ENCODE data around the gene GUCY1B1. TPM values are rescaled to one million over a fixed set of nuclear protein-coding genes. Genes with fewer than 3 reads are reported as not detected.

The GUCY1B1 gene
- total RNA-seq, 4 donors from 2014 or later = 44.2 to 101 (median 86.9) TPM

GRCh38 chr4:155734951-155735350 is 23.9 kb upstream of the GUCY1B1 start:
- no peaks in the 10 kb centered on the region for H3K9me3 ChIP-seq
- no peaks in the 10 kb centered on the region for H3K36me3 ChIP-seq
- H3K4me1 ChIP-seq = peaks cover 0 to 30% (median 0%) of the 10 kb centered on the region in 3 donors
- no peaks in the 10 kb centered on the region for H3K27me3 ChIP-seq
- no peak for ATAC-seq
- H3K27ac ChIP-seq = peak overlapping the region in 1 of 4 donors; percentile 36
- no peak for TF ChIP-seq EP300 (IDR thresholded peaks at IDR 0.05)
- no peak for TF ChIP-seq POLR2AphosphoS5 (IDR thresholded peaks at IDR 0.05)
- TF ChIP-seq POLR2A (IDR thresholded peaks at IDR 0.05) = no peak
- TF ChIP-seq CTCF (IDR thresholded peaks at IDR 0.05) = no peak
- 25 to 35% methylated on average over 1 of the region's 1 CpG for WGBS, 2 donors (ENCODE audit: low coverage in 1 of 2)
- H3K4me3 ChIP-seq = no peak overlapping the region

GRCh38 chr4:155735496-155735895 is 23.3 kb upstream of the GUCY1B1 start:
- no peak overlapping the region for H3K4me3 ChIP-seq
- no peaks in the 10 kb centered on the region for H3K27me3 ChIP-seq
- H3K9me3 ChIP-seq = no peaks in the 10 kb centered on the region
- no peak for ATAC-seq
- peak overlapping the region in 1 of 4 donors; percentile 36 for H3K27ac ChIP-seq
- TF ChIP-seq POLR2AphosphoS5 (IDR thresholded peaks at IDR 0.05) (no peak), CTCF (IDR thresholded peaks at IDR 0.05) (no peak), POLR2A (IDR thresholded peaks at IDR 0.05) (no peak)
- H3K4me1 ChIP-seq = peaks cover 0 to 30% (median 0%) of the 10 kb centered on the region in 3 donors
- no peaks in the 10 kb centered on the region for H3K36me3 ChIP-seq

- Histone ChIP-seq H3K9me3 (no peaks in the 10 kb centered on the region), H3K27me3 (no peaks in the 10 kb centered on the region), H3K27ac (no peak overlapping the region), H3K36me3 (no peaks in the 10 kb centered on the region), H3K4me3 (no peak overlapping the region), H3K4me1 (peaks cover 0 to 30% (median 0%) of the 10 kb centered on the region in 3 donors)
- 86 to 94% methylated on average over 2 of the region's 2 CpGs for WGBS, 2 donors (ENCODE audit: low coverage in 1 of 2)
- TF ChIP-seq EP300 (IDR thresholded peaks at IDR 0.05) (no peak), CTCF (IDR thresholded peaks at IDR 0.05) (no peak), POLR2A (IDR thresholded peaks at IDR 0.05) (no peak), POLR2AphosphoS5 (IDR thresholded peaks at IDR 0.05) (no peak)
- ATAC-seq = no peak
These were observed 20.3 kb upstream of the GUCY1B1 start for GRCh38 chr4:155738548-155738947.

- Histone ChIP-seq H3K4me3 (no peak overlapping the region), H3K4me1 (peaks cover 0 to 4% (median 0%) of the 10 kb centered on the region in 3 donors), H3K36me3 (no peaks in the 10 kb centered on the region), H3K27ac (no peak overlapping the region), H3K27me3 (no peaks in the 10 kb centered on the region), H3K9me3 (no peaks in the 10 kb centered on the region)
- 94 to 100% methylated on average over 1 of the region's 1 CpG for WGBS, 2 donors (ENCODE audit: low coverage in 1 of 2)
- ATAC-seq = no peak
- TF ChIP-seq POLR2A (IDR thresholded peaks at IDR 0.05) (no peak), POLR2AphosphoS5 (IDR thresholded peaks at IDR 0.05) (no peak), EP300 (IDR thresholded peaks at IDR 0.05) (no peak), CTCF (IDR thresholded peaks at IDR 0.05) (no peak)
These were observed 17.3 kb upstream of the GUCY1B1 start for GRCh38 chr4:155741546-155741945.

- no peak overlapping the region for H3K27ac ChIP-seq
- no peaks in the 10 kb centered on the region for H3K36me3 ChIP-seq
- TF ChIP-seq POLR2AphosphoS5 (IDR thresholded peaks at IDR 0.05) (no peak), CTCF (IDR thresholded peaks at IDR 0.05) (no peak), POLR2A (IDR thresholded peaks at IDR 0.05) (no peak), EP300 (IDR thresholded peaks at IDR 0.05) (no peak)
- H3K4me1 ChIP-seq = no peaks in the 10 kb centered on the region
- 67 to 82% methylated on average over 3 of the region's 3 CpGs for WGBS, 2 donors (ENCODE audit: low coverage in 1 of 2)
- H3K27me3 ChIP-seq = no peaks in the 10 kb centered on the region
- H3K4me3 ChIP-seq = no peak overlapping the region
- ATAC-seq = no peak
- H3K9me3 ChIP-seq = no peaks in the 10 kb centered on the region
These were observed 16.4 kb upstream of the GUCY1B1 start for GRCh38 chr4:155742310-155743015.
